Measurements from ENCODE around the gene SCAMP4. TPM values are rescaled to one million over a fixed set of nuclear protein-coding genes. Genes with fewer than 3 reads are reported as not detected.

SCAMP4 gene
- total and polyA plus RNA-seq, 2 of the 13 experiments (the other 11 are each of a cell fraction or from before 2014, with no cell fraction given): 10.7 to 13.7 TPM

- TF ChIP-seq ZNF678 (CRISPR knock-in tag; IDR thresholded peaks at IDR 0.05) (0 out of 2 replicates have a peak, but pooled peaks have one; percentile 68), KAT8 (CRISPR knock-in tag; IDR thresholded peaks at IDR 0.05) (peak; percentile 93; the same call in 1 of the 2 replicates), DZIP1 (CRISPR knock-in tag; IDR thresholded peaks at IDR 0.05) (no peak; the same call in 1 of the 2 replicates), ZKSCAN1 (IDR thresholded peaks at IDR 0.05; ENCODE audit: low read length) (no peak), MLX (CRISPR knock-in tag; IDR thresholded peaks at IDR 0.05) (peak; percentile 64; the same call in 1 of the 2 replicates), FOXO1 (CRISPR knock-in tag; IDR thresholded peaks at IDR 0.05) (peak; percentile 70), NR2F2 (IDR thresholded peaks at IDR 0.05; ENCODE audit: borderline replicate concordance, low read depth) (no peak), ZNF34 (CRISPR knock-in tag; IDR thresholded peaks at IDR 0.05; ENCODE audit: borderline replicate concordance) (peak; percentile 92), ZBTB34 (CRISPR knock-in tag; IDR thresholded peaks at IDR 0.05) (0 out of 2 replicates have a peak, but pooled peaks have one; percentile 15), ZFP41 (CRISPR knock-in tag; IDR thresholded peaks at IDR 0.05; ENCODE audit: borderline replicate concordance) (no peak; the same call in 1 of the 2 replicates), NFYC (CRISPR knock-in tag; IDR thresholded peaks at IDR 0.05) (peak; percentile 46), ARID2 (CRISPR knock-in tag; IDR thresholded peaks at IDR 0.05; ENCODE audit: borderline replicate concordance) (no peak), PRDM4 (CRISPR knock-in tag; IDR thresholded peaks at IDR 0.05; ENCODE audit: borderline replicate concordance) (no peak), TFAP4 (IDR thresholded peaks at IDR 0.05; ENCODE audit: borderline replicate concordance, low read depth) (no peak), CCDC6 (CRISPR knock-in tag; IDR thresholded peaks at IDR 0.05) (peak; percentile 91), SMAD3 (CRISPR knock-in tag; IDR thresholded peaks at IDR 0.05) (peak; percentile 50; the same call in 1 of the 2 replicates), ERF (CRISPR knock-in tag; IDR thresholded peaks at IDR 0.05) (peak; percentile 96), FOXM1 (CRISPR knock-in tag; IDR thresholded peaks at IDR 0.05) (peak; percentile 53; the same call in 1 of the 2 replicates), REPIN1 (CRISPR knock-in tag; IDR thresholded peaks at IDR 0.05; ENCODE audit: borderline replicate concordance, low read depth) (peak; percentile 76; the same call in 1 of the 2 replicates), RORA (CRISPR knock-in tag; IDR thresholded peaks at IDR 0.05) (no peak)
Observed at GRCh38 chr19:1875646-1876495, 29.3 kb upstream of the SCAMP4 start (continued).

All from HepG2 (cell line).